Mammary epithelial cell (primary cell): ENCODE measurements around the gene NXN.

ENCODE experiments used
- CTCF ChIP-seq, 2 donors: IDR thresholded peaks in 1 of 2; conservative IDR thresholded peaks in 1 of 2; 2 replicates each; pipeline ENCODE4 v1.5.1; 2011 to 2012; ENCODE audit warnings: inconsistent platforms in 2 of 2, low read length in 2 of 2, mild to moderate bottlenecking in 2 of 2, control low read depth in 1 of 2, low read depth in 1 of 2; ENCODE audit not compliant: insufficient read depth in 1 of 2; ENCODE audit errors: extremely low read depth in 1 of 2
- EZH2 ChIP-seq: IDR thresholded peaks from 2 replicates; pipeline ENCODE4 v1.6.1; 2012; ENCODE audit warnings: low read length, inconsistent platforms, borderline replicate concordance

GRCh38 chr17:979539-980405 lies at the start of gene NXN:
- peak in 1 of 2 donors; percentile 43 for TF ChIP-seq CTCF (conservative IDR thresholded peaks at IDR 0.05 in 1 of 2, IDR thresholded peaks at IDR 0.05 in 1 of 2; ENCODE audit: extremely low read depth in 1 of 2, insufficient read depth in 1 of 2, low read depth in 1 of 2, low read length in 2 of 2)
- TF ChIP-seq EZH2, result no peak
